Karpas-422 (cell line): ENCODE measurements around the gene FAM120B. TPM values are rescaled to one million over a fixed set of nuclear protein-coding genes. Genes with fewer than 3 reads are reported as not detected.

Experiments
- DNase-seq: peaks from one replicate; pipeline ENCODE4 v3.0.0-alpha.2; 2015
- H2AFZ ChIP-seq: fragments of 200-600 bp; sonication (generic); 2 replicates; pipeline ENCODE4 v1.6.1; 2014; ENCODE audit warnings: antibody characterized with exemption, low read length, mixed read lengths
- H3K27ac ChIP-seq: fragments of 200-600 bp; sonication (generic); 2 replicates; pipeline ENCODE4 v1.5.1; 2014; ENCODE audit warnings: mild to moderate bottlenecking, low read length, moderate library complexity
- H3K27me3 ChIP-seq: fragments of 200-600 bp; sonication (generic); 2 replicates; pipeline ENCODE4 v1.6.1; 2014; ENCODE audit warnings: low read length, mixed read lengths
- H3K36me3 ChIP-seq: fragments of 200-600 bp; sonication (generic); 2 replicates; pipeline ENCODE4 v1.6.1; 2014; ENCODE audit warnings: low read length, mixed read lengths; ENCODE audit not compliant: insufficient read depth
- H3K4me1 ChIP-seq: fragments of 200-600 bp; sonication (generic); 2 replicates; pipeline ENCODE4 v1.6.1; 2014; ENCODE audit warnings: mild to moderate bottlenecking, low read length, mixed read lengths
- H3K4me2 ChIP-seq: fragments of 200-600 bp; sonication (generic); 2 replicates; pipeline ENCODE4 v1.6.1; 2014; ENCODE audit warnings: low read length, low read depth, mild to moderate bottlenecking; ENCODE audit not compliant: poor library complexity, severe bottlenecking
- H3K4me3 ChIP-seq: fragments of 200-600 bp; sonication (generic); 2 replicates; pipeline ENCODE4 v1.5.1; 2014; ENCODE audit warnings: mild to moderate bottlenecking, antibody characterized with exemption, low read length, mixed read lengths
- H3K79me2 ChIP-seq: fragments of 200-600 bp; sonication (generic); 2 replicates; pipeline ENCODE4 v1.6.1; 2014; ENCODE audit warnings: mild to moderate bottlenecking, low read length, mixed read lengths
- H3K9ac ChIP-seq: fragments of 200-600 bp; sonication (generic); 2 replicates; pipeline ENCODE4 v1.6.0; 2014; ENCODE audit warnings: low read length
- H3K9me2 ChIP-seq: fragments of 200-600 bp; sonication (generic), shearing (Covaris generic); replicated peaks from 2 replicates; pipeline ENCODE4 v1.6.0; 2014; ENCODE audit warnings: mild to moderate bottlenecking, low read length, moderate library complexity; ENCODE audit not compliant: insufficient read depth
- H3K9me3 ChIP-seq: fragments of 300-700, 200-600 bp; sonication (generic); 2 replicates; pipeline ENCODE4 v1.6.1; 2014; ENCODE audit warnings: low read length, mixed read lengths
- H4K20me1 ChIP-seq: fragments of 200-600 bp; sonication (generic); 2 replicates; pipeline ENCODE4 v1.6.1; 2014; ENCODE audit warnings: mild to moderate bottlenecking, antibody characterized with exemption, low read length, low read depth; ENCODE audit not compliant: insufficient read depth
- total RNA-seq: library from RNA; depleted of rRNA; stranded (reverse); fragments of >200 nt; shearing (Covaris generic); gene quantifications from 2 replicates; pipeline ENCODE4 v1.2.3, GENCODE V29; 2014; ENCODE audit warnings: low replicate concordance

FAM120B gene
- total RNA-seq, 1 experiment from 2014 or later = 32.1 TPM

DNA sequence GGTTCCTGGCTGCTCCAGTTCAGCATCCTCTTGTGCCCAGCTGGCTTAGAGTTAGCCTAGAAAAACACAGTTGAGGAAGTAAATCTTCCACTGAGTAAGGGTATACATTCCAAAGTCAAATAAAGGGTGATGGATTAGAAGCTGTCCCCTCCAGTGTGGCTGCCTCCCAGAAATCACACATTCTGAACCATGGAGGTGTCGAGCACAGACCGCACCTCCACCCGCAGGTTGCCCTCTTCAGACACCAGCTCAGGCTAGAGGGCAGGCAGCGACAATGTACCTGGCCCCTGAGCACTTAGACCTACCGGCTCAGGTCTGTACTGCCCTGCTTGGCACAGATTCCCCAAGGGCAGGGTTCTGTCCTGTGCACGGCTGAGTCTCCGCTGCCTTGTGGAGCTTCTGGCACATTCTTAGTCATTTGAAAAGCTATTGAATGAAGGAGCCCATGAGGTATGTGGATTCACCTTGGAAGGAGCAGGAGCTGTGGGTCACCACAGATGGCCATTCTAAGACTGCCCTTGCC lies 118.1 kb downstream of the FAM120B start:
- no peaks in the 10 kb centered on the region for H3K9me2 ChIP-seq
- H3K4me2 ChIP-seq = no peak overlapping the region
- H3K27me3 ChIP-seq = no peaks in the 10 kb centered on the region
- H3K27ac ChIP-seq = no peak overlapping the region
- H3K9me3 ChIP-seq = no peaks in the 10 kb centered on the region
- H3K4me1 ChIP-seq = no peaks in the 10 kb centered on the region
- H3K79me2 ChIP-seq = no peaks in the 10 kb centered on the region
- no peak for DNase-seq
- no peaks in the 10 kb centered on the region for H3K36me3 ChIP-seq
- no peak overlapping the region for H3K4me3 ChIP-seq
- H3K9ac ChIP-seq = no peak overlapping the region
- no peak overlapping the region for H2AFZ ChIP-seq
- no peaks in the 10 kb centered on the region for H4K20me1 ChIP-seq

GRCh38 chr6:170429450-170429849 lies 122.9 kb downstream of the FAM120B start:
- Histone ChIP-seq H3K4me2 (no peak overlapping the region), H3K9ac (no peak overlapping the region), H3K9me2 (no peaks in the 10 kb centered on the region), H3K27me3 (no peaks in the 10 kb centered on the region), H4K20me1 (no peaks in the 10 kb centered on the region), H3K9me3 (no peaks in the 10 kb centered on the region), H3K4me1 (no peaks in the 10 kb centered on the region), H3K4me3 (no peak overlapping the region), H2AFZ (no peak overlapping the region), H3K27ac (no peak overlapping the region), H3K36me3 (no peaks in the 10 kb centered on the region), H3K79me2 (no peaks in the 10 kb centered on the region)
- DNase-seq = no peak

DNA sequence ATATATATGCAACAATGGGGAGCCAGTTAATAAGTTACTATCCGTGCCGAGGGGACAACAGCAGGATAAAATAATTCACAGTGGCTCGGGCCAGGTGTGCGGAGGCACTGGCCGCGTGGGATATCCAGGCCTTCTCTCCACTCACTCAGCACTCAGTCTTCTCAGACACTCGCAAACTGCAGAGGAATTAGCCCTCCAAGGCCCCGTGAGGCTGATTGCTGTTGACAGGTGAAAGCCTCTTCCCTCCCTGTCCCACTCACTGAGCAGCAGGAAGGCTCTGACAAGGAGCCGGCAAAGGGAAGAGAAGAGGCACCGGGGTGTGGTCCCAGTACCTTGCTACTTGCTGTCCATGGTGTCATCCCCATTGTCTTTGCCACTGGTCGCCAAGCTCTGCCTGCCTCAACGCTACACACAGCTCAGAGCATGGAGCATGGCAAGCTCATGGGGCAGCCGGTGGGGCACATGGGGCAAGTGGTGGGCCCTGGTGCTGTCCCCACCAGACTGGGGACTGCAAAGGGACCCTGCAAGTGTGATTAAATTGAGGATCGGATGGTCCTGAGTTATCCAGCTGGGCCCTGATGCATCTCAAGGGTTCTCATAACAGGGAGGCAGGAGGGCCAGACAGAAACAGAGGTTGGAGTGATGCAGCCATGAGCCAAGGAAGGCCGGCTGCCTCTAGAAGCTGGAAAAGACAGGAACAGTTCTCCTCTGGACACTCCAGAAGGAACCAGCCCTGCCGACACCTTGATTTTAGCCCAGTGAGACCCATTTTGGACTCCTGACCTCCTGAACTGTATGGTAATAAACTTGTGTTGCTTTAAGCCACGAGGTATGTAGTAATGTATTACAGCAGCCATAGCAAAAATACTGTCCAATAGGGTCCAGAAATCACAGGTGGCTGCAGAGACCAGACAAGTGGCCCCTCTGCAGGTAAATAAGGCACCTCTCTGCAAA lies 126.9 kb downstream of the FAM120B start:
- H3K4me1 ChIP-seq = no peaks in the 10 kb centered on the region
- no peaks in the 10 kb centered on the region for H3K9me3 ChIP-seq
- H3K79me2 ChIP-seq = no peaks in the 10 kb centered on the region
- no peak overlapping the region for H2AFZ ChIP-seq
- H3K27me3 ChIP-seq = no peaks in the 10 kb centered on the region
- no peaks in the 10 kb centered on the region for H3K9me2 ChIP-seq
- DNase-seq = no peak
- H4K20me1 ChIP-seq = no peaks in the 10 kb centered on the region
- no peak overlapping the region for H3K4me3 ChIP-seq
- H3K27ac ChIP-seq = no peak overlapping the region
- H3K36me3 ChIP-seq = no peaks in the 10 kb centered on the region
- no peak overlapping the region for H3K9ac ChIP-seq
- H3K4me2 ChIP-seq = no peak overlapping the region

GRCh38 chr6:170434117-170434820 lies 127.7 kb downstream of the FAM120B start:
- Histone ChIP-seq H3K9me3 (no peaks in the 10 kb centered on the region), H3K27me3 (no peaks in the 10 kb centered on the region), H3K4me3 (no peak overlapping the region), H3K27ac (no peak overlapping the region), H3K4me2 (no peak overlapping the region), H3K9ac (no peak overlapping the region), H3K36me3 (no peaks in the 10 kb centered on the region), H3K9me2 (no peaks in the 10 kb centered on the region), H3K79me2 (no peaks in the 10 kb centered on the region), H4K20me1 (no peaks in the 10 kb centered on the region), H2AFZ (no peak overlapping the region), H3K4me1 (no peaks in the 10 kb centered on the region)
- DNase-seq = no peak

DNA sequence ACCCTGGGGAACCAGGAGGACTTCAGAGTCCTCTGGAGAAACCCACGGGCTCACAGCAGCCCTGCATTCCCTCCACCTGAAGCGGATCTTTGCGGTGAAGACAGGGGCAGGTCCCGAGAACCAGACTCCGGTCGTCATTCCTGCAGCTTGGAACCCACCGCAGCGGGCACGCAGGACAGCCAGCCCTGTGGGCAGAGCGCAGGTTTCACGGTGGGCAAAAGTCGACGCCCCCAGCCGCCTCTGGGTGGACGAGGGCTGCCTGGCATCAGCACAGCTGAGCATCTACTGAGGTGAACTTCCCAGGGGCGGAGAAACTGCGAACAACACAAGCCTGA lies 128.2 kb downstream of the FAM120B start:
- no peaks in the 10 kb centered on the region for H3K36me3 ChIP-seq
- H2AFZ ChIP-seq = no peak overlapping the region
- H4K20me1 ChIP-seq = no peaks in the 10 kb centered on the region
- no peaks in the 10 kb centered on the region for H3K9me3 ChIP-seq
- H3K4me1 ChIP-seq = no peaks in the 10 kb centered on the region
- no peak for DNase-seq
- no peak overlapping the region for H3K4me2 ChIP-seq
- no peak overlapping the region for H3K4me3 ChIP-seq
- no peaks in the 10 kb centered on the region for H3K9me2 ChIP-seq
- no peaks in the 10 kb centered on the region for H3K27me3 ChIP-seq
- no peak overlapping the region for H3K27ac ChIP-seq
- H3K9ac ChIP-seq = no peak overlapping the region
- H3K79me2 ChIP-seq = no peaks in the 10 kb centered on the region

DNA sequence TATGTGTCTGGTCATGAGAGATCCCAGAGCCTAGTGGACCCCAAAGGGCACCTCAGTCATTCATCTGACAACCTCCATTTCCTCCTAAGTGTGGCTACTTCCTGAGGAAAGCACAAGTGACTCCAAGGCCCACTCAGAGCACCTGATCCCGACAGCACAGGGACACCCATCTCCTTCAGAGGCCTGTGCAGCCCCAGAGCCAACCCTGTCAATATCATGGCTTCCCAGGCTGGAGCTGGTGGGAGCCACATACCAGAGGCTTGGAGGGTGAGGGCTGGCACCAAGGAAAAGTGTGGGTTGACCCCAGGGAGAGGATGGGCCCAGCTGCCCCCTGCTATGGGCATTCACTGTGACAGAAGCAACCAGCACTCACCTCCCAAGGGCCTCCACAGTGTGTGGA lies 129.2 kb downstream of the FAM120B start:
- no peaks in the 10 kb centered on the region for H3K79me2 ChIP-seq
- no peak overlapping the region for H3K4me2 ChIP-seq
- no peak for DNase-seq
- no peaks in the 10 kb centered on the region for H3K36me3 ChIP-seq
- no peak overlapping the region for H3K4me3 ChIP-seq
- no peaks in the 10 kb centered on the region for H3K27me3 ChIP-seq
- no peaks in the 10 kb centered on the region for H4K20me1 ChIP-seq
- no peak overlapping the region for H3K9ac ChIP-seq
- no peaks in the 10 kb centered on the region for H3K9me2 ChIP-seq
- H2AFZ ChIP-seq = no peak overlapping the region
- H3K27ac ChIP-seq = no peak overlapping the region
- H3K4me1 ChIP-seq = no peaks in the 10 kb centered on the region
- no peaks in the 10 kb centered on the region for H3K9me3 ChIP-seq

- Histone ChIP-seq H4K20me1 (no peaks in the 10 kb centered on the region), H3K4me2 (no peak overlapping the region), H3K27ac (no peak overlapping the region), H3K4me1 (no peaks in the 10 kb centered on the region), H3K27me3 (no peaks in the 10 kb centered on the region), H3K9ac (no peak overlapping the region), H3K4me3 (no peak overlapping the region), H2AFZ (no peak overlapping the region), H3K79me2 (no peaks in the 10 kb centered on the region), H3K9me3 (no peaks in the 10 kb centered on the region), H3K36me3 (no peaks in the 10 kb centered on the region), H3K9me2 (no peaks in the 10 kb centered on the region)
- DNase-seq = no peak
Measured at GRCh38 chr6:170436209-170436809, 129.8 kb downstream of the FAM120B start.
